CD4-positive, alpha-beta memory T cell (primary cell): Measurements from ENCODE around the gene HMCN2. TPM values are rescaled to one million over a fixed set of nuclear protein-coding genes. Genes with fewer than 3 reads are reported as not detected.

Source experiments
- CTCF ChIA-PET: fragments of 350-600 bp; sonication (Branson Sonifier 250); formaldehyde crosslinking; loops from one replicate; lab custom pipeline; 2021; ENCODE audit warnings: inconsistent platforms; ENCODE audit not compliant: partially characterized antibody; lab: Charles Lee
- POLR2A ChIA-PET: fragments of 350-600 bp; sonication (Branson Sonifier 250); formaldehyde crosslinking; loops from one replicate; lab custom pipeline; 2021; ENCODE audit not compliant: partially characterized antibody; lab: Charles Lee
- DNase-seq, 5 donors: peaks; one replicate each; pipeline versions ENCODE4 v3.0.0 to v3.0.0-alpha.2; 2020 to 2022; ENCODE audit warnings: mixed read lengths in 1 of 5
- H3K27ac ChIP-seq: one replicate; pipeline ENCODE4 v1.7.0; 2013; ENCODE audit warnings: low read depth, low read length
- H3K27me3 ChIP-seq: 2 replicates; pipeline ENCODE4 v1.7.0; 2013; ENCODE audit warnings: mild to moderate bottlenecking, low read length, moderate library complexity; ENCODE audit not compliant: insufficient read depth
- H3K36me3 ChIP-seq: 2 replicates; pipeline ENCODE4 v1.7.0; 2013; ENCODE audit warnings: mild to moderate bottlenecking, low read length, moderate library complexity; ENCODE audit not compliant: insufficient read depth
- H3K4me1 ChIP-seq: 2 replicates; pipeline ENCODE4 v1.7.0; 2013; ENCODE audit warnings: mild to moderate bottlenecking, low read length, moderate library complexity; ENCODE audit not compliant: insufficient read depth
- H3K4me3 ChIP-seq, 2 donors: one replicate each; pipeline ENCODE4 v1.7.0; 2013; ENCODE audit warnings: low read length in 2 of 2, mild to moderate bottlenecking in 1 of 2
- H3K9me3 ChIP-seq, 2 donors: one replicate each; pipeline ENCODE4 v1.7.0; 2013; ENCODE audit warnings: low read length in 2 of 2, control low read depth in 1 of 2; ENCODE audit not compliant: control insufficient read depth in 1 of 2
- H3K27ac Mint-ChIP-seq, 7 donors: one replicate each; pipeline ENCODE4 v1.8.0; 2020 to 2021; ENCODE audit warnings: mixed read lengths in 7 of 7, mild to moderate bottlenecking in 6 of 7, inconsistent platforms in 3 of 7, moderate library complexity in 3 of 7
- H3K27me3 Mint-ChIP-seq, 2 donors: one replicate each; pipeline ENCODE4 v1.8.0; 2020 to 2021; ENCODE audit warnings: mixed read lengths in 2 of 2
- H3K36me3 Mint-ChIP-seq, 2 donors: one replicate each; pipeline ENCODE4 v1.8.0; 2020 to 2021; ENCODE audit warnings: mixed read lengths in 2 of 2, inconsistent platforms in 1 of 2, mild to moderate bottlenecking in 1 of 2
- H3K4me1 Mint-ChIP-seq, 4 donors: one replicate each; pipeline ENCODE4 v1.8.0; 2020 to 2021; ENCODE audit warnings: mixed read lengths in 4 of 4, mild to moderate bottlenecking in 1 of 4
- H3K4me3 Mint-ChIP-seq, 8 donors: one replicate each; pipeline ENCODE4 v1.8.0; 2020 to 2021; ENCODE audit warnings: mixed read lengths in 8 of 8, mild to moderate bottlenecking in 7 of 8, moderate library complexity in 6 of 8, inconsistent platforms in 3 of 8
- H3K9me3 Mint-ChIP-seq, 8 donors: one replicate each; pipeline ENCODE4 v1.8.0; 2020 to 2021; ENCODE audit warnings: mixed read lengths in 8 of 8, mild to moderate bottlenecking in 5 of 8, inconsistent platforms in 3 of 8, moderate library complexity in 1 of 8
- intact Hi-C: fragments of 100-400 bp; cut with micrococcal nuclease; formaldehyde crosslinking; loops from one replicate; pipeline ENCODE4 v1.15.1; 2023
- polyA plus RNA-seq, 2 donors: library from polyadenylated mRNA; unstranded; fragments of 300-500 nt; fragmentation: Illumina TruSeq; gene quantifications; one replicate each; pipeline ENCODE4 v1.2.3, GENCODE V29; 2021
- total RNA-seq, 2 experiments: library from RNA; stranded (reverse); gene quantifications; one replicate each; pipeline ENCODE4 v1.2.3, GENCODE V29; 2021

HMCN2 gene
- total and polyA plus RNA-seq, 4 experiments from 2014 or later, result not detected

GRCh38 chr9:130294664-130295063 is 29.1 kb downstream of the HMCN2 start:
- no peaks in the 10 kb centered on the region for H3K9me3 ChIP-seq
- peaks cover 11 to 33% of the 10 kb centered on the region in 2 donors for H3K27me3 Mint-ChIP-seq
- H3K4me3 ChIP-seq, result no peak overlapping the region
- ChIA-PET CTCF (no interaction called here), POLR2A (no interaction called here)
- H3K4me1 ChIP-seq, result no peaks in the 10 kb centered on the region
- no peak overlapping the region for H3K27ac ChIP-seq
- intact Hi-C loops, result no loop called here
- no peak for DNase-seq
- H3K4me1 Mint-ChIP-seq, result no peaks in the 10 kb centered on the region
- no peaks in the 10 kb centered on the region for H3K36me3 Mint-ChIP-seq
- H3K9me3 Mint-ChIP-seq, result no peaks in the 10 kb centered on the region
- H3K27me3 ChIP-seq, result no peaks in the 10 kb centered on the region
- H3K36me3 ChIP-seq, result no peaks in the 10 kb centered on the region
- H3K27ac Mint-ChIP-seq, result no peak overlapping the region
- no peak overlapping the region for H3K4me3 Mint-ChIP-seq

GRCh38 chr9:130295431-130295830 is 29.9 kb downstream of the HMCN2 start:
- H3K4me1 Mint-ChIP-seq, result no peaks in the 10 kb centered on the region
- intact Hi-C loops, result no loop called here
- ChIA-PET CTCF (no interaction called here), POLR2A (no interaction called here)
- no peak overlapping the region for H3K4me3 Mint-ChIP-seq
- Histone ChIP-seq H3K4me3 (no peak overlapping the region), H3K4me1 (no peaks in the 10 kb centered on the region), H3K36me3 (no peaks in the 10 kb centered on the region), H3K27ac (no peak overlapping the region), H3K9me3 (no peaks in the 10 kb centered on the region), H3K27me3 (no peaks in the 10 kb centered on the region)
- DNase-seq, result no peak
- peaks cover 0 to 5% (median 0%) of the 10 kb centered on the region in 8 donors for H3K9me3 Mint-ChIP-seq
- no peak overlapping the region for H3K27ac Mint-ChIP-seq
- no peaks in the 10 kb centered on the region for H3K36me3 Mint-ChIP-seq
- H3K27me3 Mint-ChIP-seq, result peaks cover 10 to 38% of the 10 kb centered on the region in 2 donors

- H3K4me3 Mint-ChIP-seq, result no peak overlapping the region
- no peaks in the 10 kb centered on the region for H3K36me3 Mint-ChIP-seq
- Histone ChIP-seq H3K36me3 (no peaks in the 10 kb centered on the region), H3K27me3 (peaks cover 1% of the 10 kb centered on the region), H3K27ac (no peak overlapping the region), H3K4me1 (no peaks in the 10 kb centered on the region), H3K9me3 (no peaks in the 10 kb centered on the region), H3K4me3 (no peak overlapping the region)
- no peak overlapping the region for H3K27ac Mint-ChIP-seq
- POLR2A ChIA-PET, result no interaction called here
- H3K9me3 Mint-ChIP-seq, result peaks cover 0 to 5% (median 0%) of the 10 kb centered on the region in 8 donors
- intact Hi-C loops, result no loop called here
- CTCF ChIA-PET, result no interaction called here
- H3K4me1 Mint-ChIP-seq, result no peaks in the 10 kb centered on the region
- no peak for DNase-seq
- peaks cover 9 to 39% of the 10 kb centered on the region in 2 donors for H3K27me3 Mint-ChIP-seq
These were observed 30.6 kb downstream of the HMCN2 start for GRCh38 chr9:130295945-130296782.

GRCh38 chr9:130296783-130297055 is 31.2 kb downstream of the HMCN2 start:
- ChIA-PET POLR2A (no interaction called here), CTCF (no interaction called here)
- H3K27ac Mint-ChIP-seq, result no peak overlapping the region
- H3K4me3 Mint-ChIP-seq, result no peak overlapping the region
- no peaks in the 10 kb centered on the region for H3K4me1 Mint-ChIP-seq
- Histone ChIP-seq H3K4me3 (no peak overlapping the region), H3K27me3 (peaks cover 3% of the 10 kb centered on the region), H3K27ac (no peak overlapping the region), H3K9me3 (no peaks in the 10 kb centered on the region), H3K4me1 (no peaks in the 10 kb centered on the region), H3K36me3 (no peaks in the 10 kb centered on the region)
- H3K9me3 Mint-ChIP-seq, result peaks cover 0 to 5% (median 0%) of the 10 kb centered on the region in 8 donors
- no peak for DNase-seq
- no peaks in the 10 kb centered on the region for H3K36me3 Mint-ChIP-seq
- intact Hi-C loops, result no loop called here
- H3K27me3 Mint-ChIP-seq, result peaks cover 9 to 36% of the 10 kb centered on the region in 2 donors

- Mint-ChIP-seq H3K4me1 (no peaks in the 10 kb centered on the region), H3K36me3 (no peaks in the 10 kb centered on the region), H3K27me3 (peaks cover 9 to 33% of the 10 kb centered on the region in 2 donors), H3K9me3 (peaks cover 0 to 5% (median 0%) of the 10 kb centered on the region in 8 donors), H3K4me3 (peak overlapping the region in 1 of 8 donors; percentile 7), H3K27ac (no peak overlapping the region)
- intact Hi-C loops, result no loop called here
- H3K27me3 ChIP-seq, result peaks cover 3% of the 10 kb centered on the region
- no peak for DNase-seq
- no peaks in the 10 kb centered on the region for H3K4me1 ChIP-seq
- H3K27ac ChIP-seq, result no peak overlapping the region
- H3K9me3 ChIP-seq, result no peaks in the 10 kb centered on the region
- no peaks in the 10 kb centered on the region for H3K36me3 ChIP-seq
- ChIA-PET CTCF (no interaction called here), POLR2A (no interaction called here)
- no peak overlapping the region for H3K4me3 ChIP-seq
These were observed 31.8 kb downstream of the HMCN2 start for GRCh38 chr9:130297371-130297770.

GRCh38 chr9:130298662-130299279 is 33.2 kb downstream of the HMCN2 start:
- Histone ChIP-seq H3K27me3 (peaks cover 3% of the 10 kb centered on the region), H3K27ac (no peak overlapping the region), H3K36me3 (no peaks in the 10 kb centered on the region), H3K4me1 (no peaks in the 10 kb centered on the region), H3K4me3 (no peak overlapping the region), H3K9me3 (no peaks in the 10 kb centered on the region)
- Mint-ChIP-seq H3K4me1 (no peaks in the 10 kb centered on the region), H3K27ac (no peak overlapping the region), H3K4me3 (no peak overlapping the region), H3K27me3 (peaks cover 2 to 31% of the 10 kb centered on the region in 2 donors), H3K9me3 (peaks cover 0 to 5% (median 0%) of the 10 kb centered on the region in 8 donors), H3K36me3 (no peaks in the 10 kb centered on the region)
- intact Hi-C loops, result no loop called here
- ChIA-PET CTCF (no interaction called here), POLR2A (no interaction called here)
- no peak for DNase-seq

GRCh38 chr9:130299785-130300615 is 34.4 kb downstream of the HMCN2 start:
- Mint-ChIP-seq H3K9me3 (peaks cover 0 to 5% (median 0%) of the 10 kb centered on the region in 8 donors), H3K27ac (no peak overlapping the region), H3K36me3 (no peaks in the 10 kb centered on the region), H3K4me1 (no peaks in the 10 kb centered on the region), H3K4me3 (no peak overlapping the region), H3K27me3 (peaks cover 2 to 35% of the 10 kb centered on the region in 2 donors)
- Histone ChIP-seq H3K4me3 (no peak overlapping the region), H3K36me3 (no peaks in the 10 kb centered on the region), H3K4me1 (no peaks in the 10 kb centered on the region), H3K27me3 (peaks cover 3% of the 10 kb centered on the region), H3K9me3 (no peaks in the 10 kb centered on the region), H3K27ac (no peak overlapping the region)
- intact Hi-C loops, result no loop called here
- no peak for DNase-seq
- ChIA-PET POLR2A (no interaction called here), CTCF (no interaction called here)
